Renal pelvis (tissue), 4 donors: ENCODE results near the gene EPAS1. TPM values are rescaled to one million over a fixed set of nuclear protein-coding genes. Genes with fewer than 3 reads are reported as not detected.
"Not testable (repeated sequence)": the region's sequence is repeated elsewhere in the genome, so short reads cannot be mapped to it uniquely, and the experiment has no call there.

Experiments
- DNase-seq: peaks from one replicate; pipeline ENCODE4 v3.0.0-alpha.2; 2013
- polyA plus RNA-seq, 3 donors: library from polyadenylated mRNA; unstranded; fragments of 120-200 nt; gene quantifications; one replicate each; pipeline ENCODE4 v1.2.1, GENCODE V29; 2013; ENCODE audit not compliant: insufficient read length in 3 of 3

The EPAS1 gene
- polyA plus RNA-seq, 3 donors: 35.5 to 48.6 (median 44.2) TPM

- no peak for DNase-seq
These were observed 84.1 kb downstream of the EPAS1 start for GRCh38 chr2:46381263-46381849.

GRCh38 chr2:46381871-46382270 lies 84.7 kb downstream of the EPAS1 start:
- DNase-seq: no peak

- DNase-seq: no peak
These were observed 85.3 kb downstream of the EPAS1 start for GRCh38 chr2:46382331-46383112.

GRCh38 chr2:46383113-46383395 lies 85.8 kb downstream of the EPAS1 start:
- no peak for DNase-seq

GRCh38 chr2:46383784-46384456 lies 86.7 kb downstream of the EPAS1 start:
- no peak for DNase-seq

GRCh38 chr2:46384457-46384815 lies 87.2 kb downstream of the EPAS1 start:
- no peak for DNase-seq

GRCh38 chr2:46385786-46386577 lies 88.8 kb downstream of the EPAS1 start:
- DNase-seq: no peak

- DNase-seq: no peak
These were observed 89.6 kb downstream of the EPAS1 start for GRCh38 chr2:46386763-46387162.

GRCh38 chr2:46387292-46387691 lies 90.1 kb downstream of the EPAS1 start:
- no peak for DNase-seq

GRCh38 chr2:46387886-46388515 lies 90.8 kb downstream of the EPAS1 start:
- DNase-seq: no peak

- no peak for DNase-seq
These were observed 91.7 kb downstream of the EPAS1 start for GRCh38 chr2:46388881-46389280.

GRCh38 chr2:46389417-46389916 lies 92.3 kb downstream of the EPAS1 start:
- DNase-seq: no peak

- no peak for DNase-seq
These were observed 92.8 kb downstream of the EPAS1 start for GRCh38 chr2:46390036-46390435.

- no peak for DNase-seq
These were observed 93.7 kb downstream of the EPAS1 start for GRCh38 chr2:46390901-46391395.

GRCh38 chr2:46392561-46393346 lies 95.5 kb downstream of the EPAS1 start:
- DNase-seq: no peak

- no peak for DNase-seq
These were observed 96.2 kb downstream of the EPAS1 start for GRCh38 chr2:46393347-46393820.

GRCh38 chr2:46393865-46394264 lies 96.7 kb downstream of the EPAS1 start:
- DNase-seq: no peak

GRCh38 chr2:46394649-46395510 lies 97.7 kb downstream of the EPAS1 start:
- DNase-seq: no peak

- not testable (repeated sequence) for DNase-seq
These were observed 98.5 kb downstream of the EPAS1 start for GRCh38 chr2:46395730-46396129.

GRCh38 chr2:46400016-46400415 lies 102.8 kb downstream of the EPAS1 start:
- no peak for DNase-seq
